ENCODE data around the gene HMGN3.

Gene HMGN3

DNA sequence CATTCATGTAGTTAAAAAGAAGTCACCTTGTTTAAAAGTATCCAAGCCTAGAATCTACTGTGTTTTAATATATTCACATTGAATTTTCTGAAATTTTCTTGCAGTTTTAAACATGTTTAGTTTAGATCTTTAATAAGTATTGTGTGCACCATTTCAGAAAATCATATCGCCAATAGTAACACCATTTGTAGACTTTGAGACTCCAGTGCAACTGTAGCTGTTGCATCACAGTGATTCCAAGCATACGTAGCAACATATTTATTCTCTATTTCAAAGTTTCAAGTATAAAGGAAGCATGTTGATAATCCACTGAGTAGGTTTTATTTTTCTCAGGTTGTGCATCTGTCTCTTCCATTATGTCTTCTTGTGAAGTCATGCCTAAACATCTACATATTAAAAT is 46.4 kb downstream of the HMGN3 start:
- Histone ChIP-seq H3K36me3 (no peaks in the 10 kb centered on the region), H4K20me1 (no peaks in the 10 kb centered on the region), H3K4me3 (no peak overlapping the region)

DNA sequence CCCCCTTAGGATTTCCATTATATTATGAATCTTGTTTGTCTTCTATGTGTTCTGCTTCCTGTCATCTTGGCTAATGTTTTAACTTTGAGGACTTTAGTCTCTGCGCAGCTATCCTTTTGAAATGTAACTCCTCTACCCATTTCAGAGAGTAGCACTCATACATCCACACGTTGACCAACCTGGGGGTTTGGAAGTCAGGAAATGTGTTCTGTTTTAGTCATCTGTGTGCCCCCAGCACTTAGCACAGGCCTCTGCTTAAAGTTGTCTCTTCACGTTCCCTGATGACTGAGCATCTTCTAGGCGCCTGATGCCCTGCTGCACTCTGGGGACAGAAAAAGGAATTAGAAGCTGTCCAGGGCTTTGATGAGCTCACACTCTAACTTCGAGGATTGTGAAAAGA is 47.9 kb downstream of the HMGN3 start:
- H3K4me2 ChIP-seq = no peak overlapping the region
- H4K20me1 ChIP-seq = no peaks in the 10 kb centered on the region
- H3K9ac ChIP-seq = no peak overlapping the region
- TF ChIP-seq Cebpa-rat (IDR thresholded peaks at IDR 0.05) = no peak
- no peaks in the 10 kb centered on the region for H3K4me1 ChIP-seq
- peaks cover 7% of the 10 kb centered on the region; the same call in 1 of the 2 replicates for H3K9me3 ChIP-seq
- no peaks in the 10 kb centered on the region for H3K27me3 ChIP-seq
- H3K4me3 ChIP-seq = no peak overlapping the region
- H3K36me3 ChIP-seq = no peaks in the 10 kb centered on the region
- H3K27ac ChIP-seq = no peak overlapping the region

More for the DNA sequence above, 46.4 kb downstream of the HMGN3 start:
- TF ChIP-seq Cebpa-rat (IDR thresholded peaks at IDR 0.05) = no peak
- Histone ChIP-seq H3K27me3 (no peaks in the 10 kb centered on the region), H3K9ac (no peak overlapping the region), H3K4me1 (no peaks in the 10 kb centered on the region), H3K27ac (no peak overlapping the region), H3K4me2 (no peak overlapping the region), H3K9me3 (peaks cover 7% of the 10 kb centered on the region; the same call in 1 of the 2 replicates)

DNA sequence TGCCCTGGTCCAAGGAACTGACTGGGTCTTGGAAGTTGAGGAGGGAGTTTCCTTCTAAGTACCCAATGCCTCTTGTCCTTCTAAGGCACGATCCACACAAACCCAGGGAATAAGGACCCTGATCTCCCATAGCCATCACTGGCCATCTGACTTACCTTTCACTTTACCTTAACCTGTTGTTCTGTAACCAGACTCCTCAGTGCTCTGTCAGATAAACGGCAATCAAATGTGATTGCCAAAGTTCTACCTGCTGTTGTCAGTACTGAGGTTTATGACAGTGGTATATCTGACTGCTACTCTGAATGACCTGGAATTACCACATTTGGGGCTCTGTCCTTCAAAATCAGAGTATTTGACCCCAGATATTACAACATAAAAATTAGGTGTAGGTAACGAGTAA is 49.8 kb downstream of the HMGN3 start:
- Histone ChIP-seq H3K9me3 (no peaks in the 10 kb centered on the region), H3K27me3 (no peaks in the 10 kb centered on the region), H4K20me1 (no peaks in the 10 kb centered on the region), H3K4me3 (no peak overlapping the region), H3K9ac (no peak overlapping the region), H3K4me2 (no peak overlapping the region), H3K4me1 (no peaks in the 10 kb centered on the region), H3K27ac (no peak overlapping the region), H3K36me3 (no peaks in the 10 kb centered on the region)
- TF ChIP-seq Cebpa-rat (IDR thresholded peaks at IDR 0.05) = no peak

DNA sequence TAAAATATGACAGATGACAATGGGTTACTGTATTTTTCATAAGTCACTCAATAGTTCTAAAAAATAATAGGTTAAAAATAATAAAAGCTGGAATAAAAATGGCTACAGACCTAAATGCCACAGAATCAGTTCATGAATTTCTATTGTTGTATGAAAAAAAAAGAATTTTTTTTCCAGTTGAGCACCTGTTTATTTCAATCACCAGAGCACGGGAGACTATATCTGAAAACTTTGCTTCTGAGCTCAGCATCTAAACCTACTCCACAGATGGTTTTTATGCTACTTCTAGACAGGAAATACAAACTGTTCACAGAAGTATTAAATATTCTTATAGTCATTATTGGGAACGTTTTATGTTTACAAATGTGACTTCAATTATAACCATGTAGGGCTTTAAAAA is 50.4 kb downstream of the HMGN3 start:
- no peaks in the 10 kb centered on the region for H3K27me3 ChIP-seq
- H4K20me1 ChIP-seq = no peaks in the 10 kb centered on the region
- H3K4me1 ChIP-seq = no peaks in the 10 kb centered on the region
- H3K9ac ChIP-seq = no peak overlapping the region
- no peaks in the 10 kb centered on the region for H3K9me3 ChIP-seq
- H3K36me3 ChIP-seq = no peaks in the 10 kb centered on the region
- H3K4me3 ChIP-seq = no peak overlapping the region
- no peak overlapping the region for H3K4me2 ChIP-seq
- H3K27ac ChIP-seq = no peak overlapping the region
- TF ChIP-seq Cebpa-rat (IDR thresholded peaks at IDR 0.05) = no peak

DNA sequence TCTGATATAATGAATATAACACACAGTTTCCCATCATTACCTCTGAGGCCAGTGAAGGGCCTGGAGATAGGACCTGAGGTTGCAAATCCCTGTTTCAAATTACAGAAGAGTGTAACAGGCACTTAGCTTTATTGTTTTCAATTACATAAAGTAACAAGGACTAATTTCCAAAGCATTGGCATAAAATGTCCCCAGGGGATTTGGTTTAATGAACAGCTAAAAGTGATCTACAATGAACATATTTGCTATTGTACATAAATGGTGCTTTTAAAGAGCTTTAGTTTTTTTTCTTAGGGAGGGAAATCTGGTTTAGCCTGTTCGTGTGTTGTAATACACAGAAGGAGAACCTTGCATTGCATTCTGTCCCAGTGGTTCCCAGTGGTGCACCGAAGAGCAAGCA is 54.4 kb downstream of the HMGN3 start:
- Histone ChIP-seq H3K4me1 (no peaks in the 10 kb centered on the region), H3K27ac (no peak overlapping the region)

DNA sequence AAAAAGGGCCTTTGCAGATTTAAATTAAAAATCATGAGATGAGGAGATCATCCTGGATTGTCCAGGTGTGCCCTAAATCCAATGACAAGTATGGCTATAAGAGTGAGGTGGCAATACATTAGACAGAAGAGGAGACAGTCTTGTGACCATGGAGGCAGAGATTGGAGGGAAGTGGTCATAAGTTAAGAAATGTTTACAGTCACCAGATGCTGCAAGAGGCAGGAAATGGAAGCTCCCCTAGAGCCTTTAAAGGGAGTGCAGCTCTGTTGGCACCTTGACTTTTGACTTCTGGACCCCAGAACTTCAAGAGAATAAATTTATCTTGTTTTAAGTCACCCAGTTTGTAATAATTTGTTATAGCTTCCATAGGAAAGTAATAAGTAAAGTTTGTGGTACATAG is 61.1 kb downstream of the HMGN3 start:
- H3K9ac ChIP-seq = no peak overlapping the region
- no peaks in the 10 kb centered on the region for H3K9me3 ChIP-seq
- no peak overlapping the region for H3K4me3 ChIP-seq
- no peaks in the 10 kb centered on the region for H3K4me1 ChIP-seq
- H4K20me1 ChIP-seq = no peaks in the 10 kb centered on the region
- no peak overlapping the region for H3K4me2 ChIP-seq
- H3K27me3 ChIP-seq = no peaks in the 10 kb centered on the region
- TF ChIP-seq Cebpa-rat (IDR thresholded peaks at IDR 0.05) = no peak
- H3K36me3 ChIP-seq = no peaks in the 10 kb centered on the region
- no peak overlapping the region for H3K27ac ChIP-seq

More for the DNA sequence above, 54.4 kb downstream of the HMGN3 start:
- Histone ChIP-seq H3K9me3 (no peaks in the 10 kb centered on the region), H3K36me3 (no peaks in the 10 kb centered on the region), H3K4me3 (no peak overlapping the region), H3K9ac (no peak overlapping the region), H3K4me2 (no peak overlapping the region), H4K20me1 (no peaks in the 10 kb centered on the region), H3K27me3 (no peaks in the 10 kb centered on the region)
- no peak for TF ChIP-seq Cebpa-rat (IDR thresholded peaks at IDR 0.05)

DNA sequence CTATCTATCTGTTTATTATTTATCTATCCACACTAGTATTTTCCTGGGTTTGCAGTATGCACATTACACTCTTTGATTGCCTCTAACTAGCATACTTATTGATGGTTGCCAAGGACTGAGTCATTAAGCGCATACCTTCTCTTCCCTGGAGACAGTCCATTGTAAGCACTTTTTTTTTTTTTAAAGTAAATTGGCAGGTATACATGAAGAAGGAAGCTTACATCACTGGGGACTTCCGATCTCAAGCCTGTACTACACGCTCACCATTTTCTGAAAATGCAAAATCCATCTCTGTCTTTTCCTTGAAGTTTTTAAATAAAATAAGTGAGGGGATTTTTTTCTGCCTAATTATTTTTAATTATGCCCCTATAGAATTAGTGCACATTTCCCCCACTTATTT is 63.5 kb downstream of the HMGN3 start:
- Histone ChIP-seq H3K4me2 (no peak overlapping the region), H3K27me3 (no peaks in the 10 kb centered on the region), H3K9me3 (no peaks in the 10 kb centered on the region), H3K4me1 (no peaks in the 10 kb centered on the region), H3K36me3 (no peaks in the 10 kb centered on the region), H4K20me1 (no peaks in the 10 kb centered on the region), H3K4me3 (no peak overlapping the region), H3K27ac (no peak overlapping the region), H3K9ac (no peak overlapping the region)
- TF ChIP-seq Cebpa-rat (IDR thresholded peaks at IDR 0.05) = no peak

DNA sequence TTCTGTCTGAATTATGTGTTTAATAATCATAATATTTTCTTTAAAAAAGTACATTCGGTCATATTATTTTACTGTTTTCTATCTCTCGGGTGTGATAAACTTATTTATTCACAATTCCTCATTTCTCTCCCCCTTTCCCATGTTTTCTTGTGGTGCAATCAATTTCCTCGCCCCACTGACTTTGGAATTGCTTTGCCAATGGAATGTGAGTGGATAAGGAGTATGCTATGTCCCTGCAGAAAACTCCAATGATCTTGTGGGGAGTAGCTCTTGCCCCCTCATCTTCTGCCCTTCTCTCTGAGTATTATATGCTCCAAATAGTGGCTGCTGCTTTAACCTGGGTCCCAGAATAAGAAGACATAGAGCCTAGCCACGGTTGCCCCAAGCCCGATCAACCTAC is 64.1 kb downstream of the HMGN3 start:
- Histone ChIP-seq H3K4me2 (no peak overlapping the region), H3K27ac (no peak overlapping the region), H3K27me3 (no peaks in the 10 kb centered on the region), H3K4me1 (no peaks in the 10 kb centered on the region), H3K36me3 (no peaks in the 10 kb centered on the region), H3K4me3 (no peak overlapping the region), H3K9ac (no peak overlapping the region), H3K9me3 (no peaks in the 10 kb centered on the region), H4K20me1 (no peaks in the 10 kb centered on the region)
- TF ChIP-seq Cebpa-rat (IDR thresholded peaks at IDR 0.05) = no peak

DNA sequence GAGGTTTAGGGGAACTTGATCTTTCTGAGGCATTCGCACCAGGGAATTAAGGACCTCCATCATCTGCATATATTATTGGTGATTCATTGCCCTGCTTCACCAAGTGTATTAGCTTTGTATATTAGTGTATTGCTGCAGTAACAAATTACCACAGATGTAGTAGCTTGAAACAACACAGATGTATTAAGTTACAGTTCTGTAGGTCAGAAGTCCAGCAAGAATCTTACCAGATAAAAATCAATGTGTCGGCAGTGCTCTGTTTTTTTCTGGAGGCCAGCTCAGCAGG is 65.8 kb downstream of the HMGN3 start:
- Histone ChIP-seq H3K27ac (no peak overlapping the region), H3K4me1 (no peaks in the 10 kb centered on the region), H3K9ac (no peak overlapping the region), H3K4me2 (no peak overlapping the region), H3K36me3 (no peaks in the 10 kb centered on the region), H3K9me3 (no peaks in the 10 kb centered on the region), H3K4me3 (no peak overlapping the region), H4K20me1 (no peaks in the 10 kb centered on the region), H3K27me3 (no peaks in the 10 kb centered on the region)
- no peak for TF ChIP-seq Cebpa-rat (IDR thresholded peaks at IDR 0.05)

DNA sequence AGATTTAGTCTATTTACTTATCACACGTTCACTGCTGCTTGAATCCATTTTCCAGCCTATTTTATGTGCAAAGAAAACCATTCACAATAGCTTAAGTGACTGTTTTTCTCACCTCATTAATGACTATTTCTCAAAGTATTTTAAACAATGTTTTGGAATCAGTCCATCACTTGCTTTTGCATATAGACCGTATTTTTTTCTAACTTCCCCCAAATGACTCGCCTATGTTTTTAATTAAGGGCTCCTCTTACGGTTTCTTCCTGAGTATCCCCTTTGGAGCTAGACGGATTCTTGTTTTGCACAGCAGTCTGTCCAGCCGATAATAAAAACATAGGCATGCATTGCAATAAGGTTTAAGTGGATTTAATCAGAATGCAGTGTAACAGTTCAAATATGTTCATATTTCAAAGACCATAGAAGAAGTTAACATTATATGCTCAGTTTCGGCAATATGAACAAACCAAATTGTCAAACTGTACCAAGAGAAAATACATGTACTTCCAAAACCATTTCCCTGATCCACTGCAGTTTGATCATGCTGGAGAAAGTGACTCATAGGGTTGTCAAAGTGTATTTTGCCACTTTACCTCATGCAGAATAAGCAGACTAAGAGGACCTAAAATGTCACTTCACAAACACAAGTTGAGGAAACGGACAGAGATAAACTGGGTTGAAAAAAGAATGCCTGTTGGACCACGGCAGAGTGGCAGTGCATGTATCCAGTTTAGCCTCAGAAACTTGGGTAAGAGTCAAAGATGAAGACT is 66.4 kb downstream of the HMGN3 start:
- TF ChIP-seq Cebpa-rat (IDR thresholded peaks at IDR 0.05) = no peak
- H3K4me1 ChIP-seq = no peaks in the 10 kb centered on the region
- H4K20me1 ChIP-seq = no peaks in the 10 kb centered on the region
- no peaks in the 10 kb centered on the region for H3K27me3 ChIP-seq
- H3K27ac ChIP-seq = no peak overlapping the region
- H3K9ac ChIP-seq = no peak overlapping the region
- H3K4me3 ChIP-seq = no peak overlapping the region
- H3K4me2 ChIP-seq = no peak overlapping the region
- no peaks in the 10 kb centered on the region for H3K36me3 ChIP-seq
- H3K9me3 ChIP-seq = no peaks in the 10 kb centered on the region

DNA sequence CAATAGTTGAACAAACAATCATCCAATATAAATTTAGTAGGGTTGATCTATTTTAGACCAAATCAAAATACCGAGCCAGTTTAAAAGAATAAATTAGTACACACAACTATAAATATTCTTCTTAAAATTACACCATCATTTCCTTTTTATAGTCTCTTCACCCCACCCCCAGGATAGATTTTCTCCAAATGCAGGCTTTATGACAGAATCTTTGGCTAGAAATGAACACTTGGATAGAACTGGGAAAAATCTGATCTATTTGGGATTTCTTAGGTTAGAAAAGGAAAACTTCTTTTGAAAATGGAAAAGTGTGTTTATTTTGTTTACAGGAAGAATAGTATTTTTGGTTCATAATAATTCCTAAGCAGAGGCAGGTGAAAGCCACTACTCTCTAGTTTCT is 74.6 kb downstream of the HMGN3 start:
- no peaks in the 10 kb centered on the region for H3K9me3 ChIP-seq
- no peaks in the 10 kb centered on the region for H3K4me1 ChIP-seq
- H3K36me3 ChIP-seq = no peaks in the 10 kb centered on the region
- H3K4me3 ChIP-seq = no peak overlapping the region
- no peaks in the 10 kb centered on the region for H3K27me3 ChIP-seq
- no peak for TF ChIP-seq Cebpa-rat (IDR thresholded peaks at IDR 0.05)
- no peak overlapping the region for H3K27ac ChIP-seq
- H4K20me1 ChIP-seq = no peaks in the 10 kb centered on the region
- H3K4me2 ChIP-seq = no peak overlapping the region
- H3K9ac ChIP-seq = no peak overlapping the region
